Trophoblast cell (in vitro differentiated cells and primary cell): Measurements from ENCODE around the gene CTDSP2.
"Not testable (repeated sequence)": the region's sequence is repeated elsewhere in the genome, so short reads cannot be mapped to it uniquely, and the experiment has no call there.

Source experiments
- DNase-seq, 2 donors: peaks; one replicate each; pipeline ENCODE4 v3.0.0-alpha.2; 2016
- H2AFZ ChIP-seq: 2 replicates; pipeline ENCODE4 v1.6.1; 2013; ENCODE audit warnings: low read length, moderate library complexity, mild to moderate bottlenecking; ENCODE audit not compliant: insufficient read depth, poor library complexity
- H2AK5ac ChIP-seq: 2 replicates; pipeline ENCODE4 v1.6.1; 2013; ENCODE audit warnings: mild to moderate bottlenecking, low read length
- H2BK120ac ChIP-seq: 2 replicates; pipeline ENCODE4 v1.6.1; 2013; ENCODE audit warnings: low read length, mild to moderate bottlenecking, moderate library complexity; ENCODE audit not compliant: insufficient read depth, poor library complexity
- H2BK12ac ChIP-seq: 2 replicates; pipeline ENCODE4 v1.6.1; 2013; ENCODE audit warnings: mild to moderate bottlenecking, low read length, moderate library complexity
- H2BK5ac ChIP-seq: 2 replicates; pipeline ENCODE4 v1.6.1; 2013; ENCODE audit warnings: low read length, low read depth, moderate library complexity, mild to moderate bottlenecking; ENCODE audit not compliant: poor library complexity
- H3K14ac ChIP-seq: 2 replicates; pipeline ENCODE4 v1.6.1; 2013; ENCODE audit warnings: mild to moderate bottlenecking, low read length
- H3K18ac ChIP-seq: 2 replicates; pipeline ENCODE4 v1.6.1; 2013; ENCODE audit warnings: mild to moderate bottlenecking, low read length
- H3K23ac ChIP-seq: 2 replicates; pipeline ENCODE4 v1.6.1; 2013; ENCODE audit warnings: low read length
- H3K27ac ChIP-seq: 2 replicates; pipeline ENCODE4 v1.5.1; 2013; ENCODE audit warnings: low read depth, mild to moderate bottlenecking, inconsistent platforms, low read length, moderate library complexity
- H3K27me3 ChIP-seq: 2 replicates; pipeline ENCODE4 v1.6.1; 2013; ENCODE audit warnings: inconsistent platforms, mild to moderate bottlenecking, low read length, moderate library complexity; ENCODE audit not compliant: insufficient read depth
- H3K36me3 ChIP-seq, 2 experiments: 1 replicate in 1 of 2; 2 replicates in 1 of 2; pipeline ENCODE4 v1.6.1; 2013; ENCODE audit warnings: low read length in 2 of 2, mild to moderate bottlenecking in 2 of 2, moderate library complexity in 1 of 2; ENCODE audit not compliant: insufficient read depth in 2 of 2, control insufficient read depth in 1 of 2
- H3K4ac ChIP-seq: 2 replicates; pipeline ENCODE4 v1.6.1; 2013; ENCODE audit warnings: low read depth, mild to moderate bottlenecking, low read length, moderate library complexity
- H3K4me1 ChIP-seq, 2 experiments: 1 replicate in 1 of 2; 2 replicates in 1 of 2; pipeline ENCODE4 v1.6.1; 2013; ENCODE audit warnings: low read length in 2 of 2, mild to moderate bottlenecking in 2 of 2, moderate library complexity in 1 of 2; ENCODE audit not compliant: insufficient read depth in 2 of 2, control insufficient read depth in 1 of 2
- H3K4me2 ChIP-seq: 2 replicates; pipeline ENCODE4 v1.6.1; 2013; ENCODE audit warnings: inconsistent platforms, mild to moderate bottlenecking, low read length, moderate library complexity
- H3K4me3 ChIP-seq: 2 replicates; pipeline ENCODE4 v1.5.1; 2013; ENCODE audit warnings: mild to moderate bottlenecking, low read depth, low read length, inconsistent platforms
- H3K79me1 ChIP-seq: one replicate; pipeline ENCODE4 v1.6.1; 2013; ENCODE audit warnings: low read length
- H3K79me2 ChIP-seq: 2 replicates; pipeline ENCODE4 v1.6.1; 2013; ENCODE audit warnings: low read length, mild to moderate bottlenecking; ENCODE audit not compliant: control insufficient read depth, insufficient read depth, poor library complexity
- H3K9ac ChIP-seq: 2 replicates; pipeline ENCODE4 v1.6.1; 2013; ENCODE audit warnings: mild to moderate bottlenecking, low read length
- H3K9me3 ChIP-seq: 2 replicates; pipeline ENCODE4 v1.6.1; 2013; ENCODE audit warnings: low read depth, mild to moderate bottlenecking, control low read depth, inconsistent platforms, low read length; ENCODE audit not compliant: insufficient read depth
- H4K12ac ChIP-seq: 2 replicates; pipeline ENCODE4 v1.6.1; 2013; ENCODE audit warnings: low read depth, mild to moderate bottlenecking, low read length, moderate library complexity
- H4K8ac ChIP-seq: 2 replicates; pipeline ENCODE4 v1.6.1; 2013; ENCODE audit warnings: low read depth, mild to moderate bottlenecking, low read length, moderate library complexity
- H4K91ac ChIP-seq: one replicate; pipeline ENCODE4 v1.6.1; 2013; ENCODE audit warnings: low read depth, mild to moderate bottlenecking, low read length, moderate library complexity
- WGBS: extraction: QIAGEN DNeasy Blood & Tissue Kit; methylation state at CpG from one replicate; pipeline ENCODE4 v1.1.7; 2013; ENCODE audit warnings: missing lambda C conversion rate; ENCODE audit not compliant: insufficient read length, insufficient coverage; ENCODE audit errors: extremely low coverage; 5-methylcytosine and 5-hydroxymethylcytosine counted together

Gene CTDSP2

DNA sequence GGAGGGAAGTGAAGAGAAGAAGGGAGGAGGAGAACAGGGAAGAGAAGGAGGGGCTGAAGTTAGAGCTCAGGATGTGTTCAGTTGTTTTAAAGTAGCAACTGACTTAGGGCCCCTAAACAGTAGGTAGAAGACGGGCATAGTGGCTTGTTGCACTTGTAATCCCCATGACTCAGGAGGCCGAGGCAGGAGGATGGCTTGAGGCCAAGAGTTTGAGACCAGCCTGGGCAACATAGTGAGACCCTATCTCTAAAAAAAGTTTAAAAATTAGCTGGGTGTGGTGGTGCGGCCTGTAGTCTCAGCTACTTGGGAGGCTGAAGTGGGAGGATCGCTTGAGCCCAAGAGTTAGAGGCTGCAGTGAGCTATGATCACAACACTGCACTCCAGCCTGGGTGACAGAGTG, 40.4 kb upstream of the CTDSP2 start:
- not testable (repeated sequence) for H3K18ac ChIP-seq, H3K14ac ChIP-seq, H2BK12ac ChIP-seq, H4K12ac ChIP-seq, H3K79me2 ChIP-seq, H3K36me3 ChIP-seq, H3K27ac ChIP-seq, H3K4ac ChIP-seq, H3K4me2 ChIP-seq, H2BK120ac ChIP-seq, H3K27me3 ChIP-seq, H3K4me1 ChIP-seq, H2BK5ac ChIP-seq, H4K8ac ChIP-seq, H3K9me3 ChIP-seq, H3K79me1 ChIP-seq, H3K23ac ChIP-seq, H3K9ac ChIP-seq, H2AK5ac ChIP-seq, H3K4me3 ChIP-seq, H4K91ac ChIP-seq, DNase-seq, H2AFZ ChIP-seq
- WGBS, result no CpG with 5 or more reads among the region's 4 CpGs

DNA sequence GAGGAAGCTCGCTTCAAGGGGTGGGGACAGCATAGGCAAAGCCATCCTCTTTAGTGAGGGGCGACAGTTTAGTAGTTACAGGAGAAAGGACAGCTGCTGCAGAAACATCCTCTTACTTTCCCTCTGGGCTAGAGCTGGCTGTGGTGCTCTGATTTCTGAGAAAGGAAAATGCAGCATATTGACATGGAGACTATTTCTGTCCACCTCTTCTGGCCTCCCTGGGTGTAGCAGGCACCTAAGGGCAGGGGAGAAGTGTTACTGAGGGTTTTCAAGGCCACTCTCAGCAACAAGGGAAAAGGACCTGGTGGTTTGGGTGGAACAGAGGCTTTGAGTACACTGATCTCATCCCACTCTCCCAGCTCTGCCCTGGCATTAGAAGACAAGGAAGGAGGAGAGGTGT, 40.0 kb upstream of the CTDSP2 start:
- H3K27me3 ChIP-seq, result peaks cover 3% of the 10 kb centered on the region
- H3K27ac ChIP-seq, result no peak overlapping the region
- no peak overlapping the region for H3K23ac ChIP-seq
- WGBS, result no CpG with 5 or more reads among the region's 2 CpGs
- H3K9me3 ChIP-seq, result no peaks in the 10 kb centered on the region
- no peak overlapping the region for H2BK120ac ChIP-seq
- H3K18ac ChIP-seq, result no peak overlapping the region
- H2BK5ac ChIP-seq, result no peak overlapping the region
- H3K14ac ChIP-seq, result no peak overlapping the region
- H2AFZ ChIP-seq, result no peak overlapping the region
- no peak overlapping the region for H4K91ac ChIP-seq
- no peak for DNase-seq
- no peak overlapping the region for H3K4me2 ChIP-seq
- no peak overlapping the region for H4K8ac ChIP-seq
- no peak overlapping the region for H3K9ac ChIP-seq
- no peak overlapping the region for H2BK12ac ChIP-seq
- H3K79me2 ChIP-seq, result no peaks in the 10 kb centered on the region
- no peaks in the 10 kb centered on the region for H3K79me1 ChIP-seq
- H3K4me1 ChIP-seq, result peaks cover 3 to 4% of the 10 kb centered on the region in 2 experiments
- H4K12ac ChIP-seq, result no peak overlapping the region
- no peak overlapping the region for H3K4me3 ChIP-seq
- H2AK5ac ChIP-seq, result no peak overlapping the region
- no peaks in the 10 kb centered on the region for H3K36me3 ChIP-seq
- no peak overlapping the region for H3K4ac ChIP-seq

DNA sequence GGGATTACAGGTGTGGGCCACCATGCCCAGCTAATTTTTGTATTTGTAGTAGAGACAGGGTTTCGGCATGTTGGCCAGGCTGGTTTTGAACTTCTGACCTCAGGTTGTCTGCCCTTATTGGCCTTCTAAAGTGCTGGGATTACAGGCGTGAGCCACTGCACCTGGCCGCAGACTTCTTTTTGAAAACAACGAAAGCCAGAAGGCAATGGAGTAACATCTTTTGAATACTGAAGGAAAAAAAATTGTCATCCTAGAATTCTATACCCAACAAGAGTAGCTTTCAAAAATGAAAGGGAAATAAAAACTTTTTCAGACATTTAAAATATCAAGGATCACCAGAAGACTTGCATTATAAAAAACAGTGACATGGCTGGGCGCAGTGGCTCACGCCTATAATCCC, 38.7 kb upstream of the CTDSP2 start:
- Histone ChIP-seq H3K4me2 (no peak overlapping the region), H2BK120ac (no peak overlapping the region), H4K91ac (no peak overlapping the region), H3K27me3 (peaks cover 2% of the 10 kb centered on the region), H2BK5ac (no peak overlapping the region), H3K36me3 (no peaks in the 10 kb centered on the region), H3K4me1 (peaks cover 3 to 4% of the 10 kb centered on the region in 2 experiments), H3K23ac (no peak overlapping the region), H3K4ac (no peak overlapping the region), H3K4me3 (no peak overlapping the region), H3K9me3 (no peaks in the 10 kb centered on the region), H4K12ac (no peak overlapping the region), H2AK5ac (no peak overlapping the region), H2BK12ac (no peak overlapping the region), H3K9ac (no peak overlapping the region), H3K27ac (no peak overlapping the region), H3K79me1 (no peaks in the 10 kb centered on the region), H2AFZ (no peak overlapping the region), H4K8ac (no peak overlapping the region), H3K79me2 (no peaks in the 10 kb centered on the region), H3K14ac (no peak overlapping the region), H3K18ac (no peak overlapping the region)
- DNase-seq, result no peak
- WGBS, result no CpG with 5 or more reads among the region's 6 CpGs

DNA sequence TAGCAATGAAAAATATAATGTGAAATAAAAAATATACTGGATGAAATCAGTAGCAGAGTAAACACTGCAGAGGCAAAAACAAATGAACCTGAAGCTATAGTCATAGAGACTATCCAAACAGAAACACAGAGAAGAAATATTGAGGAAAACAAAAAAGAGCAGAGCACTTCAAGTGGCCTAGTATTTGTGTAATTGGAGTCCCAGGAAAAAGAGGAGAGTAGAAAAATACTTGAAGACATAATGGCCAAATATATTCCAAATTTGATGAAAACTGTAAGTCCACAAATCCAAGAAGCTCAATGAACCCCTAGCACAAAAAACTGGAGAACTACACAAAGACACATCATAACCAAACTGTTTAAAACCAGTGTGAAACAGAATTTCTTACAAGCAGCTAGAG, 37.2 kb upstream of the CTDSP2 start:
- Histone ChIP-seq H2BK5ac (no peak overlapping the region), H3K36me3 (no peaks in the 10 kb centered on the region), H3K4me2 (no peak overlapping the region), H3K4ac (no peak overlapping the region), H2AFZ (no peak overlapping the region), H3K9ac (no peak overlapping the region), H4K8ac (no peak overlapping the region), H2BK120ac (no peak overlapping the region), H3K79me2 (no peaks in the 10 kb centered on the region), H4K91ac (no peak overlapping the region), H3K4me3 (no peak overlapping the region), H3K79me1 (no peaks in the 10 kb centered on the region), H2AK5ac (no peak overlapping the region), H3K14ac (no peak overlapping the region), H3K18ac (no peak overlapping the region), H4K12ac (no peak overlapping the region), H3K9me3 (no peaks in the 10 kb centered on the region), H3K27ac (no peak overlapping the region), H3K23ac (no peak overlapping the region), H3K4me1 (peaks cover 3% of the 10 kb centered on the region in 2 experiments), H3K27me3 (no peaks in the 10 kb centered on the region), H2BK12ac (no peak overlapping the region)
- DNase-seq, result no peak
